Endothelial cell (in vitro differentiated cells): ENCODE measurements around the gene GSTM3. TPM values are rescaled to one million over a fixed set of nuclear protein-coding genes. Genes with fewer than 3 reads are reported as not detected.
A peak's percentile ranks its signal among the peaks of the same experiment; 100 is the strongest.

Experiments used
- DNase-seq: peaks from one replicate; pipeline ENCODE4 v3.0.0; 2021; ENCODE audit warnings: low spot score
- H3K27ac Mint-ChIP-seq: one replicate; pipeline ENCODE4 v1.8.0; 2021; ENCODE audit warnings: mixed read lengths, inconsistent platforms; ENCODE audit not compliant: unreplicated experiment
- H3K27me3 Mint-ChIP-seq: one replicate; pipeline ENCODE4 v1.8.0; 2021; ENCODE audit warnings: mild to moderate bottlenecking, moderate library complexity, mixed read lengths, inconsistent platforms; ENCODE audit not compliant: unreplicated experiment
- H3K36me3 Mint-ChIP-seq: one replicate; pipeline ENCODE4 v1.8.0; 2021; ENCODE audit warnings: mild to moderate bottlenecking, low read depth, mixed read lengths, inconsistent platforms; ENCODE audit not compliant: unreplicated experiment
- H3K4me1 Mint-ChIP-seq: one replicate; pipeline ENCODE4 v1.8.0; 2021; ENCODE audit warnings: mild to moderate bottlenecking, mixed read lengths, inconsistent platforms; ENCODE audit not compliant: unreplicated experiment
- H3K4me3 Mint-ChIP-seq: one replicate; pipeline ENCODE4 v1.8.0; 2021; ENCODE audit warnings: mild to moderate bottlenecking, mixed read lengths, inconsistent platforms; ENCODE audit not compliant: unreplicated experiment
- H3K9me3 Mint-ChIP-seq: one replicate; pipeline ENCODE4 v1.8.0; 2021; ENCODE audit warnings: mixed read lengths, inconsistent platforms; ENCODE audit not compliant: unreplicated experiment
- CTCF ChIP-seq: fragments of 200-600 bp; sonication (generic); IDR thresholded peaks from one replicate; pipeline ENCODE4 v1.5.0; 2021; ENCODE audit warnings: antibody characterized with exemption; ENCODE audit not compliant: unreplicated experiment
- total RNA-seq: library from RNA; stranded (reverse); fragmentation: NEBNext Ultra II Directional; extraction: Animal tissue kit (Norgen Biotek cat#: 25700); gene quantifications from one replicate; pipeline ENCODE4 v1.2.1, GENCODE V29; 2021; ENCODE audit not compliant: unreplicated experiment

Gene GSTM3
- total RNA-seq, 1 donor from 2014 or later = 6.9 TPM

GRCh38 chr1:109719337-109719837, 21.5 kb downstream of the GSTM3 start:
- Mint-ChIP-seq H3K36me3 (peaks cover 8% of the 10 kb centered on the region), H3K4me1 (peaks cover 13% of the 10 kb centered on the region), H3K27ac (no peak overlapping the region), H3K4me3 (no peak overlapping the region), H3K27me3 (peaks cover 4% of the 10 kb centered on the region), H3K9me3 (no peaks in the 10 kb centered on the region)
- no peak for DNase-seq
- no peak for TF ChIP-seq CTCF

- H3K4me3 Mint-ChIP-seq = no peak overlapping the region
- no peak for DNase-seq
- peaks cover 4% of the 10 kb centered on the region for H3K27me3 Mint-ChIP-seq
- H3K27ac Mint-ChIP-seq = no peak overlapping the region
- H3K36me3 Mint-ChIP-seq = peaks cover 8% of the 10 kb centered on the region
- H3K9me3 Mint-ChIP-seq = no peaks in the 10 kb centered on the region
- no peak for TF ChIP-seq CTCF
- H3K4me1 Mint-ChIP-seq = peaks cover 13% of the 10 kb centered on the region
These were observed 22.3 kb downstream of the GSTM3 start for GRCh38 chr1:109718495-109718894.

GRCh38 chr1:109717729-109718128, 23.1 kb downstream of the GSTM3 start:
- Mint-ChIP-seq H3K4me3 (peak overlapping the region; percentile 39), H3K27ac (no peak overlapping the region), H3K27me3 (peaks cover 4% of the 10 kb centered on the region), H3K4me1 (peaks cover 13% of the 10 kb centered on the region), H3K9me3 (no peaks in the 10 kb centered on the region), H3K36me3 (peaks cover 8% of the 10 kb centered on the region)
- TF ChIP-seq CTCF = no peak
- no peak for DNase-seq

GRCh38 chr1:109716570-109717090, 24.2 kb downstream of the GSTM3 start:
- H3K27me3 Mint-ChIP-seq = peaks cover 6% of the 10 kb centered on the region
- H3K36me3 Mint-ChIP-seq = peaks cover 8% of the 10 kb centered on the region
- no peak overlapping the region for H3K4me3 Mint-ChIP-seq
- no peak for DNase-seq
- H3K4me1 Mint-ChIP-seq = peaks cover 13% of the 10 kb centered on the region
- no peak for TF ChIP-seq CTCF
- H3K9me3 Mint-ChIP-seq = no peaks in the 10 kb centered on the region
- H3K27ac Mint-ChIP-seq = no peak overlapping the region

- peaks cover 7% of the 10 kb centered on the region for H3K27me3 Mint-ChIP-seq
- no peaks in the 10 kb centered on the region for H3K9me3 Mint-ChIP-seq
- no peak for TF ChIP-seq CTCF
- no peak overlapping the region for H3K27ac Mint-ChIP-seq
- H3K4me1 Mint-ChIP-seq = peaks cover 13% of the 10 kb centered on the region
- DNase-seq = no peak
- peaks cover 8% of the 10 kb centered on the region for H3K36me3 Mint-ChIP-seq
- no peak overlapping the region for H3K4me3 Mint-ChIP-seq
These were observed 24.7 kb downstream of the GSTM3 start for GRCh38 chr1:109716121-109716520.
